Epithelial cell of esophagus (primary cell): Measurements from ENCODE around the gene NYNRIN.

ENCODE experiments used
- DNase-seq: peaks from one replicate; pipeline ENCODE4 v3.0.0; 2010; ENCODE audit warnings: low read depth
- H3K4me3 ChIP-seq: 2 replicates; pipeline ENCODE4 v1.5.1; 2011; ENCODE audit warnings: mild to moderate bottlenecking, low read length, control low read depth
- TF ChIP-seq, protein P1 (sequence below): IDR thresholded peaks from 2 replicates; pipeline ENCODE4 v1.5.1; 2011; ENCODE audit warnings: low read depth, mild to moderate bottlenecking, low read length, control low read depth, inconsistent platforms; ENCODE audit not compliant: insufficient read depth; ENCODE audit errors: missing control alignments

The NYNRIN gene

DNA sequence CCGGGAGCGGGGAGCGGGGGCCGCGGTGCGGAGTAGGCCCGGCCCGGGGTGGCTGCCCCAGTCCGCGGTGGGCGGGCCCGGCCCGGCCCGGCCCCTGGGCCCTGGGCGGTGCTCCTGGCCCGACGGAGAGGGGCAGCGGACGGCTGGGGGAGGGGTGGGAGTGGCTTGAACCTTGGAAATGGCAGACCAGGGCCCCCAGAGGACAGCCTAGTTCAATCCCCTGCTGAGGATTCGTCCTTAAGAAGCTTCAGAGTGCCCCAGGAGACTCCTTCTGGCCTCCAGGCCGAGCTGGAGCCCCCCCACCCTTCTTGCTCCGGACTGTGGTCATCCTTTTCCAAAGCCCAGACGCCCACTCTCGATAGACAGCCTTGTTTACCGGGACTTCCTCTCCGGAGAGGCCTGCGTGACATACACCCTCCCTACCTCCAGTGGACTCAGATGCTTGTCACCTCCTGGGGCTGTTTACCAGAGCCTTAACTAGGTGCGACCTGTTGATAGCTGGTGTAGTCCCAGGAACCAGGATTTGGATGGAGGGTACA, 31.4 kb downstream of the NYNRIN start:
- H3K4me3 ChIP-seq = peak overlapping the region; percentile 76
- DNase-seq = peak; percentile 58
- TF ChIP-seq, protein P1, sequence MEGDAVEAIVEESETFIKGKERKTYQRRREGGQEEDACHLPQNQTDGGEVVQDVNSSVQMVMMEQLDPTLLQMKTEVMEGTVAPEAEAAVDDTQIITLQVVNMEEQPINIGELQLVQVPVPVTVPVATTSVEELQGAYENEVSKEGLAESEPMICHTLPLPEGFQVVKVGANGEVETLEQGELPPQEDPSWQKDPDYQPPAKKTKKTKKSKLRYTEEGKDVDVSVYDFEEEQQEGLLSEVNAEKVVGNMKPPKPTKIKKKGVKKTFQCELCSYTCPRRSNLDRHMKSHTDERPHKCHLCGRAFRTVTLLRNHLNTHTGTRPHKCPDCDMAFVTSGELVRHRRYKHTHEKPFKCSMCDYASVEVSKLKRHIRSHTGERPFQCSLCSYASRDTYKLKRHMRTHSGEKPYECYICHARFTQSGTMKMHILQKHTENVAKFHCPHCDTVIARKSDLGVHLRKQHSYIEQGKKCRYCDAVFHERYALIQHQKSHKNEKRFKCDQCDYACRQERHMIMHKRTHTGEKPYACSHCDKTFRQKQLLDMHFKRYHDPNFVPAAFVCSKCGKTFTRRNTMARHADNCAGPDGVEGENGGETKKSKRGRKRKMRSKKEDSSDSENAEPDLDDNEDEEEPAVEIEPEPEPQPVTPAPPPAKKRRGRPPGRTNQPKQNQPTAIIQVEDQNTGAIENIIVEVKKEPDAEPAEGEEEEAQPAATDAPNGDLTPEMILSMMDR = no peak

DNA sequence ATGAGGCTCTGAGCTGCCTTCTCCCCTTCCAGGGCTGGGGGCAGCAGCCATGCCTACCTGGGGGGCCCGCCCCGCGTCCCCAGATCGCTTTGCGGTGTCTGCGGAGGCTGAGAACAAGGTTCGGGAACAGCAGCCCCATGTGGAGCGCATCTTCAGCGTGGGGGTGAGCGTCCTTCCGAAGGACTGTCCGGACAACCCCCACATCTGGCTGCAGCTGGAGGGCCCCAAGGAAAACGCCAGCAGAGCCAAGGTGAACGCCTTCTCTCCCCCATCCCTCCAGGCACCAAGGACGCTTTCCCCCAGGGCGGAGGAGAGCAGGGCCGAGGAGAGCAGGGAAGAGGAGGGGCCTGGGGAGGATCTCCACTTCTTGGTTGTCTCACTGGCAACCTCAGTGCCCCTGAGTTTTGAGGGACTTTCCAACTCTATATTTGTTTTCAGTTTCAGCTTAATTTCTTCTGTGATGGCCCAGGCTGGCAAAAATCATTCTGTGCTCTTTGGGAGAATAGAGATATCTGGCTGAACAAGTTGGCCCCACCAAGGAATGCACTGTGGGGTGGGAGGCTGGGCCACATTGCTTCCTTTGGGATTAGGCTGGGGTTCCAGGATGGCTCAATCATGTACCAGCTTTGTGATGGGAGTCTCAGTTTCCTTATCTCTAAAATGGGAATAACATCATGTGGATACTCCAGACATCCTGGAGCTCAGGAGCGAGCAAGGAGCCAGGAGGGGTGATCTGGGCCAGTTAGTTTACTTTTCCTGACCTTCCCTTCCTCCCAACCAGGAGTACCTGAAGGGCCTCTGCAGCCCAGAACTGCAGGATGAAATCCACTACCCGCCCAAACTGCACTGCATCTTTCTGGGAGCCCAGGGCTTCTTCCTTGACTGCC, 32.1 kb downstream of the NYNRIN start:
- TF ChIP-seq, protein P1 = no peak
- peak; percentile 40 for DNase-seq
- peak overlapping the region; percentile 76 for H3K4me3 ChIP-seq

DNA sequence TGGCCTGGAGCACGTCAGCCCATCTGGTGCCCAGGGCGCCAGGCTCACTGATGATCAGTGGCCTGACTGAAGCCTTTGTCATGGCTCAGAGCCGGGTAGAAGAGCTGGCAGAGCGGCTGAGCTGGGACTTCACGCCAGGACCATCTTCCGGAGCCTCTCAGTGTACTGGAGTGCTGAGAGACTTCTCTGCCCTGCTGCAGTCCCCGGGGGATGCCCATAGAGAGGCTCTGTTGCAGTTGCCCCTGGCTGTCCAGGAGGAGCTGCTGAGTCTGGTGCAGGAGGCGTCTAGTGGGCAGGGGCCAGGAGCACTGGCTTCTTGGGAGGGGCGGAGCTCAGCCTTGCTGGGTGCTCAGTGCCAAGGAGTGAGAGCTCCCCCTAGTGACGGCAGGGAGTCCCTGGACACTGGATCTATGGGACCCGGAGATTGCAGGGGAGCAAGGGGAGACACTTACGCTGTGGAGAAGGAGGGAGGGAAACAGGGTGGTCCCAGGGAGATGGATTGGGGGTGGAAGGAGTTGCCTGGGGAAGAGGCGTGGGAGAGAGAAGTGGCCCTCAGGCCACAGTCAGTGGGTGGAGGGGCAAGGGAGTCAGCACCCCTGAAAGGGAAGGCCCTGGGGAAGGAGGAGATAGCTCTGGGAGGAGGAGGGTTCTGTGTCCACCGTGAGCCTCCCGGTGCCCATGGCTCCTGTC, 32.9 kb downstream of the NYNRIN start:
- H3K4me3 ChIP-seq = peak overlapping the region; percentile 76
- DNase-seq = peak; percentile 96
- TF ChIP-seq, protein P1 = peak; percentile 98

DNA sequence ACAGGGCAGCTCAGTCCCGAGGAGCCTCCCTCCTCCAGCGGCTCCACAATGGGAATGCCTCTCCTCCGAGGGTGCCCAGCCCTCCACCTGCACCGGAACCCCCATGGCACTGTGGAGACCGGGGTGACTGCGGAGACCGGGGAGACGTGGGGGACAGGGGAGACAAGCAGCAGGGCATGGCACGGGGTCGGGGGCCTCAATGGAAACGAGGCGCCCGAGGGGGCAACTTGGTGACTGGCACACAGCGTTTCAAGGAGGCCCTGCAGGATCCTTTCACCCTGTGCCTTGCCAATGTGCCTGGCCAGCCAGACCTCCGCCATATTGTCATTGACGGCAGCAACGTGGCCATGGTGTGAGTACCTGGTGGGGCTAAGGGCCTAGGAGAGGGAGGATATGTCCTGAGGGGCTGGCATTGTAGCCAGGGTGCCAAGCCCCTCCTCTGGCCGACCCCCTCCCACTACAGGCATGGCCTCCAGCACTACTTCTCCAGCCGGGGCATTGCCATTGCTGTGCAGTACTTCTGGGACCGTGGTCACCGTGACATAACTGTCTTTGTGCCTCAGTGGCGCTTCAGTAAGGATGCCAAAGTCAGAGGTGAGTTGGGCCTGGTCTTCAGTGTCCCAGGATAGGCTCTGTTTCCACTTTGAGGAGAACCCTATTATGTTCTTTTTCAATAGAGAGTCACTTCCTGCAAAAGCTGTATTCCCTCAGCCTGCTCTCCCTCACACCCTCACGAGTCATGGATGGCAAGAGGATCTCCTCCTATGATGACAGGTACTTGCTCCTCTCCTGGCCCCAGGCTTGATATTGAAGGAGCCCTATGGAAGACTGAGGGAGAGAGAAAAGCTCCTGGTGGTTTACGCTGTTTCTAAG, 33.7 kb downstream of the NYNRIN start:
- DNase-seq = no peak
- peak overlapping the region; percentile 21 for H3K4me3 ChIP-seq
- TF ChIP-seq, protein P1 = no peak

- no peak overlapping the region for H3K4me3 ChIP-seq
- TF ChIP-seq, protein P1 = no peak
- DNase-seq = no peak
These were observed 35.2 kb downstream of the NYNRIN start for GRCh38 chr14:24434036-24434435.

- DNase-seq = no peak
- no peak overlapping the region for H3K4me3 ChIP-seq
- TF ChIP-seq, protein P1 = no peak
These were observed 35.9 kb downstream of the NYNRIN start for GRCh38 chr14:24434676-24435075.
